ENCODE data around the gene ZNF474.

GRCh38 chr5:122152266-122152900 lies 23.0 kb downstream of the ZNF474 start:
- TF ChIP-seq CTCF (IDR thresholded peaks at IDR 0.05): no peak
- TF ChIP-seq EP300 (IDR thresholded peaks at IDR 0.05): no peak
- TF ChIP-seq POLR2AphosphoS5 (IDR thresholded peaks at IDR 0.05): no peak
- TF ChIP-seq POLR2A (IDR thresholded peaks at IDR 0.05): no peak
